A549 (cell line): ENCODE data around the gene PPP2R5C. TPM values are rescaled to one million over a fixed set of nuclear protein-coding genes. Genes with fewer than 3 reads are reported as not detected.

Experiments used
- ATAC-seq, 2 experiments: fragments of 200-7000 bp in 1 of 2; fragments of >200 bp in 1 of 2; cut with Nextera tagmentation in 1 of 2; cut with Tn5 transposase in 1 of 2; 3 replicates each; pipeline versions ENCODE4 v1.8.0 to v1.9.1; 2018 to 2020; ENCODE audit warnings: mild to moderate bottlenecking in 1 of 2, moderate library complexity in 1 of 2
- CTCF ChIA-PET: fragments of 300-600 bp; sonication (Branson Sonifier 250); formaldehyde crosslinking; extraction: SDS; loops from one replicate; lab custom pipeline; 2021; ENCODE audit warnings: antibody characterized with exemption, inconsistent platforms; lab: Yijun Ruan, JAX
- POLR2A ChIA-PET: fragments of 350-600 bp; formaldehyde crosslinking; extraction: SDS; loops from one replicate; lab custom pipeline; 2021; ENCODE audit warnings: antibody characterized with exemption, inconsistent platforms; lab: Yijun Ruan, JAX
- DNase-seq, 2 experiments: peaks; one replicate each; pipeline versions ENCODE4 v3.0.0 to v3.0.0-alpha.2; 2011 to 2016; ENCODE audit warnings: low read depth in 1 of 2, low spot score in 1 of 2
- FAIRE-seq: peaks from 2 replicates; lab custom pipeline; 2011; peaks lifted over from hg19 to GRCh38; lab: Jason Lieb, UNC
- H3K27ac ChIP-seq, 2 experiments: fragments of >200 bp; sonication (Bioruptor Twin); formaldehyde crosslinking; 3 replicates each; pipeline ENCODE4 v1.5.1; 2016 to 2017
- H3K4me1 ChIP-seq: fragments of >200 bp; sonication (Bioruptor Twin); formaldehyde crosslinking; 3 replicates; pipeline ENCODE4 v1.6.1; 2016
- H3K4me2 ChIP-seq: fragments of >200 bp; sonication (Bioruptor Twin); formaldehyde crosslinking; 3 replicates; pipeline ENCODE4 v1.6.1; 2016
- H3K4me3 ChIP-seq: fragments of >200 bp; sonication (Bioruptor Twin); formaldehyde crosslinking; 3 replicates; pipeline ENCODE4 v1.5.1; 2016
- H3K9me3 ChIP-seq: fragments of >200 bp; sonication (Bioruptor Twin); formaldehyde crosslinking; 3 replicates; pipeline ENCODE4 v1.6.1; 2016
- CEBPB ChIP-seq, 2 experiments: fragments of >200 bp in 1 of 2; sonication (Bioruptor Twin) in 1 of 2; formaldehyde crosslinking in 1 of 2; IDR thresholded peaks; 2 replicates each; pipeline ENCODE4 v1.6.1; 2012 to 2016
- CHD2 ChIP-seq: fragments of 150-350 bp; IDR thresholded peaks from 2 replicates; pipeline ENCODE4 v1.6.1; 2014; ENCODE audit warnings: low read length; ENCODE audit not compliant: partially characterized antibody
- CHD4 ChIP-seq: fragments of 200-600 bp; sonication (generic); IDR thresholded peaks from 2 replicates; pipeline ENCODE4 v1.6.1; 2016; ENCODE audit warnings: antibody characterized with exemption, mild to moderate bottlenecking, borderline replicate concordance
- EHMT2 ChIP-seq: fragments of 200-600 bp; sonication (generic); IDR thresholded peaks from 2 replicates; pipeline ENCODE4 v1.6.1; 2016; ENCODE audit warnings: antibody characterized with exemption, low read depth, mild to moderate bottlenecking, moderate library complexity
- EP300 ChIP-seq, 2 experiments: fragments of >200 bp; sonication (Bioruptor Twin); formaldehyde crosslinking; IDR thresholded peaks; 2 replicates in 1 of 2; 3 replicates in 1 of 2; pipeline ENCODE4 v1.6.1; 2016 to 2017
- FOSB ChIP-seq: fragments of 250-450 bp; sonication (Bioruptor Pico); IDR thresholded peaks from 2 replicates; pipeline ENCODE4 v1.5.0; 2020; ENCODE audit warnings: mild to moderate bottlenecking, moderate library complexity
- HOXA7 ChIP-seq: fragments of 250-450 bp; sonication (Bioruptor Pico); IDR thresholded peaks from 2 replicates; pipeline ENCODE4 v1.5.0; 2020; ENCODE audit warnings: mild to moderate bottlenecking, moderate library complexity
- JUN ChIP-seq, 2 experiments: fragments of >200 bp; sonication (Bioruptor Twin); formaldehyde crosslinking; IDR thresholded peaks; 2 replicates in 1 of 2; 3 replicates in 1 of 2; pipeline ENCODE4 v1.6.1; 2016 to 2017
- JUNB ChIP-seq: fragments of >200 bp; sonication (Bioruptor Twin); formaldehyde crosslinking; IDR thresholded peaks from 2 replicates; pipeline ENCODE4 v1.6.1; 2016
- MAZ ChIP-seq: fragments of 150-350 bp; IDR thresholded peaks from 2 replicates; pipeline ENCODE4 v1.6.1; 2014; ENCODE audit warnings: antibody characterized with exemption, low read depth, low read length, borderline replicate concordance
- MYC ChIP-seq: IDR thresholded peaks from 2 replicates; pipeline ENCODE4 v1.6.1; 2012; ENCODE audit warnings: mild to moderate bottlenecking, inconsistent platforms, low read length, improper control_type of control experiment, borderline replicate concordance
- NPAS2 ChIP-seq: fragments of 250-450 bp; sonication (Bioruptor Pico); IDR thresholded peaks from 2 replicates; pipeline ENCODE4 v1.8.0; 2022; ENCODE audit warnings: mild to moderate bottlenecking, moderate library complexity, borderline replicate concordance
- PHF8 ChIP-seq: fragments of 200-600 bp; sonication (generic); IDR thresholded peaks from 2 replicates; pipeline ENCODE4 v1.6.1; 2016; ENCODE audit warnings: low read depth, mild to moderate bottlenecking, antibody characterized with exemption, moderate library complexity, borderline replicate concordance
- RNF2 ChIP-seq: fragments of 200-600 bp; sonication (generic); IDR thresholded peaks from 2 replicates; pipeline ENCODE4 v1.6.1; 2016; ENCODE audit warnings: low read depth, mild to moderate bottlenecking, antibody characterized with exemption, moderate library complexity, borderline replicate concordance
- SMC3 ChIP-seq: fragments of >200 bp; sonication (Bioruptor Twin); formaldehyde crosslinking; IDR thresholded peaks from 3 replicates; pipeline ENCODE4 v1.6.1; 2018; ENCODE audit warnings: inconsistent platforms
- TP53 ChIP-seq: fragments of 250-450 bp; sonication (Bioruptor Pico); IDR thresholded peaks from 2 replicates; pipeline ENCODE4 v1.5.0; 2021; ENCODE audit warnings: mild to moderate bottlenecking, moderate library complexity
- WGBS: methylation state at CpG from one replicate; pipeline ENCODE4 v1.1.6; 2017; ENCODE audit errors: missing lambda C conversion rate; 5-methylcytosine and 5-hydroxymethylcytosine counted together
- polyA plus RNA-seq, 4 experiments: library from polyadenylated mRNA; depleted of rRNA in 3 of 4; stranded (reverse); fragments of >200 nt; fragmentation: RNase III in 1 of 4; extraction: RNeasy Plus Mini Kit Qiagen cat#74134 plus additional on column Dnase treatment in 1 of 4; gene quantifications; 2 replicates in 3 of 4; 3 replicates in 1 of 4; pipeline ENCODE4 v1.2.3, GENCODE V29; 2011 to 2017
- TF ChIP-seq, protein P1 (sequence below): fragments of 150-350 bp; IDR thresholded peaks from 2 replicates; pipeline ENCODE4 v1.6.1; 2014; ENCODE audit warnings: low read depth, mild to moderate bottlenecking, low read length
- TF ChIP-seq, protein P2 (sequence below): fragments of >200 bp; sonication (Bioruptor Twin); formaldehyde crosslinking; IDR thresholded peaks from 3 replicates; pipeline ENCODE4 v1.6.1; 2016
- TF ChIP-seq, protein P3 (sequence below): IDR thresholded peaks from 2 replicates; pipeline ENCODE4 v1.6.1; 2012
- TF ChIP-seq, protein P4 (sequence below): fragments of >200 bp; sonication (Bioruptor Twin); formaldehyde crosslinking; IDR thresholded peaks from 3 replicates; pipeline ENCODE4 v1.5.1; 2016

PPP2R5C gene
- polyA plus RNA-seq, 2 of the 4 experiments (the other 2 are of a cell fraction): 74.8 to 150 TPM

DNA sequence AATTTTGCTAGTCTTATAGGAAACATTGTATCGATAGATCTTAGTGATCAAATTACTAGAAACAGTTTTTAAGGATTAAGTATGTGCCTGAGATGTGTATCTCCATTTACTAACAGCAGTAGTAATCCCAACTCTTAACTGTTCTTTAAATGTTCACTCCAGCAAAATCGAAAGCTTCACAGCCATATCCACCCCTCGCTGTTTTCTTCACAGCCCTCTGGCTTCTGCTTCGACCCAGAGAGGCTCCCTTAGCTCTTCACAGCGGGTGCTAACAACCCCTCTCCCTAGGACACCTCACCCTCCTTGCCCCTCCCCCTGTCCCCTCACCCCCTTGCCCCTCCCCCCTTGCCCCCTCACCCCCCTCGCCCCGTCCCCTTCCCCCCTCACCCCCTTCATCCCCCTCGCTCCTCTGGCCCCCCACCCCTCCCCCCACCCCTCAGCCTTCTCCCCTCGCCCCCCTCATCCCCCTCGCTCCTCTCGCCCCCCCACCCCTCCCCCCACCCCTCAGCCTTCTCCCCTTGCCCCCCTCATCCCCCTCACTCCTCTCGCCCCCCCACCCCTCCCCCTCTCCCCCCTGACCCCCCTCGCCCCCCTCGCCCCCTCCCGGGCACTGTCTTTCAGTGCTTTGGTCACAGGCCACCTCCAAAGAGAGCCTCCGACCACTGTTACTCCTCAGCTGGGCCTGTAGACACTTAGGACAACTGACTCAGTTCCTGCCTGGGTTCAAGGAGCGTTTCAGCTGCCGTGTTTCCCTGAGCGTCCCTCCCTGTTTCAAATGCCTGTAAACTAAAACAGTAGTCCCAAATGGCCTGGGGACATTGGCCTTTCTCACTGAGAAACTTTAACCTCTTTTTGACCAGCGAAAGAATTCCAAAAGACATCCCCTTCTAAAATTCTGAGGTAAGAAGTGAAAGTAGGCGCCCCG lies 156.8 kb downstream of the PPP2R5C start:
- DNase-seq (no peak), FAIRE-seq (no peak), ATAC-seq (no peak)
- WGBS: 89% methylated on average over 11 of the region's 22 CpGs
- H3K27ac ChIP-seq: no peak overlapping the region
- ChIA-PET POLR2A (interaction anchor here (0.6 kb wide), 1 partner anchor 268 kb away, joined by 3 read pairs; no protein-coding TSS in a partner anchor), CTCF (interaction anchor here (1.9 kb wide), 1 partner anchor 211 kb away, joined by 7 read pairs; no protein-coding TSS in a partner anchor)
- H3K4me1 ChIP-seq: no peaks in the 10 kb centered on the region
- H3K4me2 ChIP-seq: no peak overlapping the region
- TF ChIP-seq, protein P1, sequence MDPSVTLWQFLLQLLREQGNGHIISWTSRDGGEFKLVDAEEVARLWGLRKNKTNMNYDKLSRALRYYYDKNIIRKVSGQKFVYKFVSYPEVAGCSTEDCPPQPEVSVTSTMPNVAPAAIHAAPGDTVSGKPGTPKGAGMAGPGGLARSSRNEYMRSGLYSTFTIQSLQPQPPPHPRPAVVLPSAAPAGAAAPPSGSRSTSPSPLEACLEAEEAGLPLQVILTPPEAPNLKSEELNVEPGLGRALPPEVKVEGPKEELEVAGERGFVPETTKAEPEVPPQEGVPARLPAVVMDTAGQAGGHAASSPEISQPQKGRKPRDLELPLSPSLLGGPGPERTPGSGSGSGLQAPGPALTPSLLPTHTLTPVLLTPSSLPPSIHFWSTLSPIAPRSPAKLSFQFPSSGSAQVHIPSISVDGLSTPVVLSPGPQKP: no peak
- TF ChIP-seq RNF2 (no peak), CHD4 (no peak), FOSB (CRISPR knock-in tag) (no peak), HOXA7 (CRISPR knock-in tag) (no peak), EP300 (IDR thresholded peaks at IDR 0.05) (no peak), NPAS2 (CRISPR knock-in tag) (no peak), MAZ (no peak), PHF8 (no peak)
- TF ChIP-seq, protein P2, sequence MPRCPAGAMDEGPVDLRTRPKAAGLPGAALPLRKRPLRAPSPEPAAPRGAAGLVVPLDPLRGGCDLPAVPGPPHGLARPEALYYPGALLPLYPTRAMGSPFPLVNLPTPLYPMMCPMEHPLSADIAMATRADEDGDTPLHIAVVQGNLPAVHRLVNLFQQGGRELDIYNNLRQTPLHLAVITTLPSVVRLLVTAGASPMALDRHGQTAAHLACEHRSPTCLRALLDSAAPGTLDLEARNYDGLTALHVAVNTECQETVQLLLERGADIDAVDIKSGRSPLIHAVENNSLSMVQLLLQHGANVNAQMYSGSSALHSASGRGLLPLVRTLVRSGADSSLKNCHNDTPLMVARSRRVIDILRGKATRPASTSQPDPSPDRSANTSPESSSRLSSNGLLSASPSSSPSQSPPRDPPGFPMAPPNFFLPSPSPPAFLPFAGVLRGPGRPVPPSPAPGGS: no peak
- TF ChIP-seq, protein P3, sequence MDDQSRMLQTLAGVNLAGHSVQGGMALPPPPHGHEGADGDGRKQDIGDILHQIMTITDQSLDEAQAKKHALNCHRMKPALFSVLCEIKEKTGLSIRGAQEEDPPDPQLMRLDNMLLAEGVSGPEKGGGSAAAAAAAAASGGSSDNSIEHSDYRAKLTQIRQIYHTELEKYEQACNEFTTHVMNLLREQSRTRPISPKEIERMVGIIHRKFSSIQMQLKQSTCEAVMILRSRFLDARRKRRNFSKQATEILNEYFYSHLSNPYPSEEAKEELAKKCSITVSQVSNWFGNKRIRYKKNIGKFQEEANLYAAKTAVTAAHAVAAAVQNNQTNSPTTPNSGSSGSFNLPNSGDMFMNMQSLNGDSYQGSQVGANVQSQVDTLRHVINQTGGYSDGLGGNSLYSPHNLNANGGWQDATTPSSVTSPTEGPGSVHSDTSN: no peak
- H3K4me3 ChIP-seq: no peak overlapping the region
- H3K9me3 ChIP-seq: no peaks in the 10 kb centered on the region

DNA sequence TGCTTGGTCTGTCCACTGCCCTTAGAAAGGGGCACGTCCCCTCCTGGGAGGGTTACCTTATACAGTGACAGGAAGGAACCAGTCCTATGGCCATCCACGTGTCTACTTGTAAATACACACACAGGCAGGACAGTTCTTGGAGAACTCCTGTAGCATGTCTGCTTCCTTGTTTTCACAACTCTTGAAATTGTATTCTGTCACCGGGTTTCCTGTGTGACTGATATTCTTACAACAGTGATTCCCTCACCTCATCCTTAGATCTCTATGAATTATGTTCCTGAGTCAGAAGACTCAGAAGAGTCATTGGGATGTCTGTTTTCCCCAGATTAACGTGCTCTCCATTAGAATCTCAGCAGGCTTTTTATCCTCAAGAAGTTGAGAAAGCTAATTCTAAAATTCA lies 158.8 kb downstream of the PPP2R5C start:
- TF ChIP-seq, protein P4, sequence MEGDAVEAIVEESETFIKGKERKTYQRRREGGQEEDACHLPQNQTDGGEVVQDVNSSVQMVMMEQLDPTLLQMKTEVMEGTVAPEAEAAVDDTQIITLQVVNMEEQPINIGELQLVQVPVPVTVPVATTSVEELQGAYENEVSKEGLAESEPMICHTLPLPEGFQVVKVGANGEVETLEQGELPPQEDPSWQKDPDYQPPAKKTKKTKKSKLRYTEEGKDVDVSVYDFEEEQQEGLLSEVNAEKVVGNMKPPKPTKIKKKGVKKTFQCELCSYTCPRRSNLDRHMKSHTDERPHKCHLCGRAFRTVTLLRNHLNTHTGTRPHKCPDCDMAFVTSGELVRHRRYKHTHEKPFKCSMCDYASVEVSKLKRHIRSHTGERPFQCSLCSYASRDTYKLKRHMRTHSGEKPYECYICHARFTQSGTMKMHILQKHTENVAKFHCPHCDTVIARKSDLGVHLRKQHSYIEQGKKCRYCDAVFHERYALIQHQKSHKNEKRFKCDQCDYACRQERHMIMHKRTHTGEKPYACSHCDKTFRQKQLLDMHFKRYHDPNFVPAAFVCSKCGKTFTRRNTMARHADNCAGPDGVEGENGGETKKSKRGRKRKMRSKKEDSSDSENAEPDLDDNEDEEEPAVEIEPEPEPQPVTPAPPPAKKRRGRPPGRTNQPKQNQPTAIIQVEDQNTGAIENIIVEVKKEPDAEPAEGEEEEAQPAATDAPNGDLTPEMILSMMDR: no peak
- TF ChIP-seq MYC (no peak), TP53 (no peak), EHMT2 (no peak), JUNB (no peak), JUN (IDR thresholded peaks at IDR 0.05) (no peak), SMC3 (no peak), CEBPB (IDR thresholded peaks at IDR 0.05) (no peak), CHD2 (no peak)
- TF ChIP-seq, protein P2: no peak
- ChIA-PET CTCF (interaction anchor here (0.6 kb wide), 2 partner anchors 173 to 774 kb away, joined by 3 to 4 read pairs; no protein-coding TSS in a partner anchor), POLR2A (no interaction called here)
- no peaks in the 10 kb centered on the region for H3K4me1 ChIP-seq
- no peaks in the 10 kb centered on the region for H3K9me3 ChIP-seq
- 89% methylated on average over 4 of the region's 4 CpGs for WGBS
- no peak for ATAC-seq
- no peak for FAIRE-seq
- no peak overlapping the region for H3K4me2 ChIP-seq
- no peak overlapping the region for H3K4me3 ChIP-seq
- no peak for DNase-seq
- H3K27ac ChIP-seq: no peak overlapping the region
